Inflammatory macrophage (primary cell): ENCODE results near the gene TMEM181.
"Not testable (repeated sequence)": the region's sequence is repeated elsewhere in the genome, so short reads cannot be mapped to it uniquely, and the experiment has no call there.

Experiments used
- DNase-seq, 2 donors: peaks; one replicate each; pipeline ENCODE4 v3.0.0-alpha.2; 2020 to 2022

The TMEM181 gene

GRCh38 chr6:158603261-158604047 is 43.6 kb downstream of the TMEM181 start:
- DNase-seq = no peak

- no peak for DNase-seq
Observed at GRCh38 chr6:158604048-158604406, 44.1 kb downstream of the TMEM181 start.

GRCh38 chr6:158605266-158605878 is 45.5 kb downstream of the TMEM181 start:
- DNase-seq = peak; percentile 66 to 71

- DNase-seq = not testable (repeated sequence)
Observed at GRCh38 chr6:158606011-158606410, 46.1 kb downstream of the TMEM181 start.

- no peak for DNase-seq
Observed at GRCh38 chr6:158606935-158607334, 47.0 kb downstream of the TMEM181 start.

- no peak for DNase-seq
Observed at GRCh38 chr6:158607411-158608170, 47.7 kb downstream of the TMEM181 start.

GRCh38 chr6:158608221-158608620 is 48.3 kb downstream of the TMEM181 start:
- DNase-seq = no peak

- no peak for DNase-seq
Observed at GRCh38 chr6:158609455-158610155, 49.7 kb downstream of the TMEM181 start.

- DNase-seq = no peak
Observed at GRCh38 chr6:158610319-158610968, 50.6 kb downstream of the TMEM181 start.

- no peak for DNase-seq
Observed at GRCh38 chr6:158611039-158611438, 51.1 kb downstream of the TMEM181 start.

- DNase-seq = no peak
Observed at GRCh38 chr6:158611541-158612370, 51.9 kb downstream of the TMEM181 start.

GRCh38 chr6:158614606-158615005 is 54.7 kb downstream of the TMEM181 start:
- not testable (repeated sequence) for DNase-seq

GRCh38 chr6:158618289-158618688 is 58.4 kb downstream of the TMEM181 start:
- DNase-seq = not testable (repeated sequence)

- no peak for DNase-seq
Observed at GRCh38 chr6:158619922-158620801, 60.3 kb downstream of the TMEM181 start.

- no peak for DNase-seq
Observed at GRCh38 chr6:158620963-158621693, 61.2 kb downstream of the TMEM181 start.

- DNase-seq = no peak
Observed at GRCh38 chr6:158621694-158622544, 62.0 kb downstream of the TMEM181 start.

GRCh38 chr6:158622545-158623190 is 62.8 kb downstream of the TMEM181 start:
- no peak for DNase-seq
